Measurements from ENCODE around the gene CUEDC2.

Gene CUEDC2

DNA sequence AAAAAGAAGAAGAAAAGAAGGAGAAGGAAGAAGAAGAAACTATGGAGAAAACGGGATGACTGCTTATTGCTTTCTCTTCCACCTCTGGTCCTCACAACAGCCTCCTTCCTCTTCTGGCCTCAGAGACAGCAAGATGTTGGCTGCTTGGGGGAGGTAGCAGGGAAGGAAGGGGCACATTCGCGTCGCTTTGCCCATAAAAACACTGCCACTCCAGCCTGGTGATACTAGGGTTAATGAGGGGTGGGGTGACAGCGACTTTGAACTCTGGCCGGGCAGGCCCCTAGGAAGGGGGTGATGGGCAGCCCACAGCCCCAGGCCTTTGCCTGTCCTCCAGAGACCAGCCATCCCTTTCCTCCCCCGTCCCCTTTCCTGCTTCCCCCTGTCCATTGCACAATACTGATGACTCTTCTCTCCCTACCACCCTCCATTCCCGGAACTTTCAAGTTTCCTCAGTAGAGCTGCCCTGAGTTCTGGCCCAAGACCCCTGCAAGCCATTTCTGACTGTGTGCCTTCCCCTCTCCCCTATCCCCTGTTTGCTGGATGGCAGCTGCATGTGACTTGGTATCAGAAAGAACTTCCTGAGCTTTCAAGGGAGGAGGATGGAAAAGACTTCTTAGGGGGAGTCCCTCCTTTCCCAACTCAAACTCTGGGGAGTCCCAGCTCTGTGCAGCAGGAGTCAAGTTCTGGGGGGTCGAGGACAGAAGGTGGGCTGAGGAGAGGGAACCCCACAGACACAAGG, 2.2 kb upstream of the CUEDC2 start:
- H3K4me3 ChIP-seq (ENCODE audit: low read depth, low read length): no peak overlapping the region
- TF ChIP-seq, protein P1, sequence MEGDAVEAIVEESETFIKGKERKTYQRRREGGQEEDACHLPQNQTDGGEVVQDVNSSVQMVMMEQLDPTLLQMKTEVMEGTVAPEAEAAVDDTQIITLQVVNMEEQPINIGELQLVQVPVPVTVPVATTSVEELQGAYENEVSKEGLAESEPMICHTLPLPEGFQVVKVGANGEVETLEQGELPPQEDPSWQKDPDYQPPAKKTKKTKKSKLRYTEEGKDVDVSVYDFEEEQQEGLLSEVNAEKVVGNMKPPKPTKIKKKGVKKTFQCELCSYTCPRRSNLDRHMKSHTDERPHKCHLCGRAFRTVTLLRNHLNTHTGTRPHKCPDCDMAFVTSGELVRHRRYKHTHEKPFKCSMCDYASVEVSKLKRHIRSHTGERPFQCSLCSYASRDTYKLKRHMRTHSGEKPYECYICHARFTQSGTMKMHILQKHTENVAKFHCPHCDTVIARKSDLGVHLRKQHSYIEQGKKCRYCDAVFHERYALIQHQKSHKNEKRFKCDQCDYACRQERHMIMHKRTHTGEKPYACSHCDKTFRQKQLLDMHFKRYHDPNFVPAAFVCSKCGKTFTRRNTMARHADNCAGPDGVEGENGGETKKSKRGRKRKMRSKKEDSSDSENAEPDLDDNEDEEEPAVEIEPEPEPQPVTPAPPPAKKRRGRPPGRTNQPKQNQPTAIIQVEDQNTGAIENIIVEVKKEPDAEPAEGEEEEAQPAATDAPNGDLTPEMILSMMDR (IDR thresholded peaks at IDR 0.05; ENCODE audit: low read depth, low read length): no peak
- DNase-seq (ENCODE audit: low read depth, low spot score): no peak
- in situ Hi-C loops (cut with HindIII; ENCODE audit: low sequenced_read_pairs): no loop called here

DNA sequence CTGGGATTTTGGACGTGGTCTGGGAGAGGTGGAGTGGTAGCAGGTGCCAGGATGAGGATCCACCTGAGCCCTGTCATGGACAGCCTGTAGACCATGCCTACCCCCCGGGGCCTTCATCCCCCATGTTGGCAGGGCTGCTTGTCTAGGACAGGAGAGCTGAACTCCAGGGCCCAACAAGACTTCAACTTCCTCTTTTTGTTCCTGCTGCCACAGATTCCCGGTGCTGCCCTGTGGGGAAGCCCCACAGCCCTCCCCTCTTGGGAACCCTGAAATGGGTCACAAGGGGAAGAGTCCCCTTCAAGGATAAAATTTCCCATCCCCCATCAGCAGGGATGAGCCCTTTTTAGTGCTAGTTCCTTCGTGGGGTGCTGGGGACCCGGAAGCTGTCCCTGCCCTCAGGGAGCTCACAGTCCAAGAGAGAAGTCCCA, 1.3 kb upstream of the CUEDC2 start:
- TF ChIP-seq, protein P1 (IDR thresholded peaks at IDR 0.05; ENCODE audit: low read depth, low read length): no peak
- no peak for DNase-seq (ENCODE audit: low read depth, low spot score)
- in situ Hi-C loops (cut with HindIII; ENCODE audit: low sequenced_read_pairs): no loop called here
- H3K4me3 ChIP-seq (ENCODE audit: low read depth, low read length): no peak overlapping the region

DNA sequence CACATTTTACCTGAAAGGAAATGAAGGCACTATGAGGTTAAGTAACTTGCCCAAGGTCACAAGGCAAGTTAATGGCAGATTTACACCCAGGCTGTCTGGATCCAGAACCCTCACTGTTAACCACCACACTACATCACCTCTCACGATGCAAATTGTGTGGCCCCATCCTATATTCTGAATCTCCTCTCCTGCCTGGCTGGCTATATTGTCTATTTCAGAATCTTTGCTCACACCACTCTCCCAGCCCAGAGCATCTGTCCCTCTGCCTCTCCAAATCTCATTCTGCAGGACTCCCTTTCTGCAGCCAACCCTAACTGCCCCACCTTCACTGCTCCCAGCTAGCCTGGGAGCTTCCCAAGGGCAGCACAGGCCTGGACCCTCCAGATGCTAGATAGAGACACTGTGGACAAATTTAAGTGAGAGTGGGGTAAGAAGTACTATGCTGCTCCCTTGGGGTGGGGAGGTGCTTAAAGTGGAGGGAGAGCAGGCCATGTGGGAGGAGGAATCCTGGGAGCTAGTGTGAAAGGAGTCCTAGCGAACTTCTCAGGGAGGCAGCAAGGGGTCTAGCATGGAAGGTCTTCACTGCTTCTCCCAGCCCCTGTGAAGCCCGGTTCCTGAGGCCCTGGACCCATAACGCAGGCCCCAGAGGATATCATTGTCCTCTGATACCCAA, 786 bp downstream of the CUEDC2 start:
- in situ Hi-C loops (cut with HindIII; ENCODE audit: low sequenced_read_pairs): no loop called here
- peak overlapping the region; percentile 61 for H3K4me3 ChIP-seq (ENCODE audit: low read depth, low read length)
- TF ChIP-seq, protein P1 (IDR thresholded peaks at IDR 0.05; ENCODE audit: low read depth, low read length): no peak
- no peak for DNase-seq (ENCODE audit: low read depth, low spot score)

DNA sequence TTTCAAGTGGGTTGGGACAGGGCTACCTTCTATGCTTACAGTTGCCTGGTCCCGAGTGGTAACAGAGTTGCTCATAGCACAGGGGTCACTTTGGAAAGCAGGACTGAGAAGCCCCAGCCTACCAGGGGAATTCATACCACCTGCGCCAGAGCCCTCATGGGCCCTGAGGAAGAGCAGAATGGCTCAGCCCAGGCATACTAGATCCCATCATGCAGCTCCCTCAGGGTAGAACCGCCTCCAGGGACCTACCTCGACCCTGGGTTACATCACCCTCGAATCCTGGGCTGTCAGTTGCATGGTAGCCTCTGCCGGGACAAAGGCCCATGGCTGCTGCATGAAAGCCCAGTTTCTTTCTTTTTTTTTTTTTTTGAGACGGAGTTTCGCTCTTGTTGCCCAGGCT, 2.9 kb downstream of the CUEDC2 start:
- H3K4me3 ChIP-seq (ENCODE audit: low read depth, low read length): no peak overlapping the region
- no peak for DNase-seq (ENCODE audit: low read depth, low spot score)
- in situ Hi-C loops (cut with HindIII; ENCODE audit: low sequenced_read_pairs): no loop called here
- TF ChIP-seq, protein P1 (IDR thresholded peaks at IDR 0.05; ENCODE audit: low read depth, low read length): no peak

DNA sequence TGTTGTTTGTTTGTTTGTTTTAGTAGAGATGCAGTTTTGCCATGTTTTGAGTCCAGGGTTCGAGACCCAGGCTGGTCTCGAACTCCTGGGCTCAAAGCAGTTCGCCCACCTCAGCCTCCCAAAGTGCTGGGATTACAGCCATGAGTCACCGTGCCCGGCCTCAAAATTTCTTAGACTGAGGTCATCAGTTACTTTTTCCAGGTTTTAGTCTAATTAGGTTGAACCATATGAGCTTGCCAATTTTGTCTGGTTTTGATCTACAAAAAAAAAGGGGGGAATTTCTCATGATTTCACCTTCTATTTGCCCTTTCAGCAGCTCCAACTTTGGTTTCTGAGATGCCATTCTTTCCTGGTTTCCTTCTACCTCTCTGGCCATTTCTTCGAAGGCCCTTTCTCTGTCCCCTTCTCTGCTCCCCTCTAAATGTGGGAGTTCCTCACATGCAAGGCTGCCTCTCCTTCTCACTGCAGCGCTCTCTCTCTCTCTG, 5.5 kb downstream of the CUEDC2 start:
- H3K4me3 ChIP-seq (ENCODE audit: low read depth, low read length): no peak overlapping the region
- TF ChIP-seq, protein P1 (IDR thresholded peaks at IDR 0.05; ENCODE audit: low read depth, low read length): no peak
- DNase-seq (ENCODE audit: low read depth, low spot score): no peak
- in situ Hi-C loops (cut with HindIII; ENCODE audit: low sequenced_read_pairs): no loop called here

DNA sequence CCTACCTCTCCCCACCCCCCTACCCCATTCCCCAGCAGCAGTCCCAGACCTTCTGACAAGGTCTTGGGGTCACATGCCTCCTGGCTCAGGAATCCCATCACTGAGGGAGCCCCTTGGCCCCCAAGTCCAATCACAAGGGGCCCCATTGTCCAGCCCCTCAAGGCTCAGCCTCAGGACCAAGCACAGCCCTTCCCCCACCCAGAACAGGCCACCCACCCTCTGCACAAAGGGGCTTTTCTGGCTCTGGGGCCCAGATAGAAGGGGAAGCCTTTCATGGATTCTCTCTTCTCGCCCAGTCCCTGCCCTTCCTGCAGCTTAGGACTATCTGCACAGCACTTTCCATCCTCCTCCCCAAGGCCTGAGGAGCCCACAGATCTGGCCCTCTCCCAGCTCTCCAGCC, 6.9 kb downstream of the CUEDC2 start:
- H3K4me3 ChIP-seq (ENCODE audit: low read depth, low read length): no peak overlapping the region
- TF ChIP-seq, protein P1 (IDR thresholded peaks at IDR 0.05; ENCODE audit: low read depth, low read length): no peak
- no peak for DNase-seq (ENCODE audit: low read depth, low spot score)
- in situ Hi-C loops (cut with HindIII; ENCODE audit: low sequenced_read_pairs): no loop called here
